GM12878 (cell line): ENCODE measurements around the gene PALD1. TPM values are rescaled to one million over a fixed set of nuclear protein-coding genes. Genes with fewer than 3 reads are reported as not detected.

Experiments
- ATAC-seq: fragments of 200-7000 bp; cut with Tn5 transposase; 3 replicates; pipeline ENCODE4 v1.9.1; 2020; ENCODE audit warnings: mild to moderate bottlenecking, moderate library complexity
- BruUV-seq: library from RNA; stranded (reverse); fragments of 400-500 nt; replicated peaks from 2 replicates; lab custom pipeline; 2021; lab: Mats Ljungman, UMichigan
- CTCF ChIA-PET: fragments of 300-600 bp; sonication (Branson Sonifier 250); formaldehyde crosslinking; extraction: SDS; loops from one replicate; lab custom pipeline; 2021; ENCODE audit warnings: inconsistent platforms; lab: Yijun Ruan, JAX
- POLR2A ChIA-PET: fragments of 350-600 bp; formaldehyde crosslinking; extraction: SDS; loops from one replicate; lab custom pipeline; 2021; ENCODE audit warnings: inconsistent platforms; lab: Charles Lee
- RAD21 ChIA-PET: fragments of 300-600 bp; sonication (Branson Sonifier 250); formaldehyde crosslinking; loops from one replicate; lab custom pipeline; 2023; ENCODE audit warnings: antibody characterized with exemption; ENCODE audit not compliant: unreplicated experiment; lab: Charles Lee
- SMC1A ChIA-PET: fragments of 300-600 bp; sonication (Branson Sonifier 250); formaldehyde crosslinking; loops from one replicate; lab custom pipeline; 2023; ENCODE audit not compliant: unreplicated experiment, uncharacterized antibody; lab: Charles Lee
- DNase-seq: peaks from one replicate; pipeline ENCODE4 v3.0.0-alpha.2; 2011; ENCODE audit warnings: low read depth, low spot score
- FAIRE-seq: peaks from 3 replicates; lab custom pipeline; 2011; peaks lifted over from hg19 to GRCh38; lab: Jason Lieb, UNC
- H2AFZ ChIP-seq: 2 replicates; pipeline ENCODE4 v1.6.0; 2011; ENCODE audit warnings: low read depth, low read length, control low read depth; ENCODE audit not compliant: control insufficient read depth
- H3K27ac ChIP-seq: 2 replicates; pipeline ENCODE4 v1.5.1; 2011; ENCODE audit warnings: control low read depth; ENCODE audit not compliant: control insufficient read depth, insufficient read depth
- H3K27me3 ChIP-seq, 2 experiments: replicated peaks in 1 of 2; 2 replicates each; pipeline versions ENCODE4 v1.6.0 to v1.6.1; 2011; ENCODE audit warnings: low read length in 1 of 2; ENCODE audit not compliant: control insufficient read depth in 2 of 2, insufficient read depth in 2 of 2
- H3K36me3 ChIP-seq, 2 experiments: 2 replicates each; pipeline ENCODE4 v1.5.1; 2011; ENCODE audit warnings: low read length in 1 of 2; ENCODE audit not compliant: control insufficient read depth in 2 of 2, insufficient read depth in 2 of 2
- H3K4me1 ChIP-seq: 2 replicates; pipeline ENCODE4 v1.6.1; 2011; ENCODE audit warnings: mild to moderate bottlenecking, low read length, moderate library complexity, mixed read lengths; ENCODE audit not compliant: control insufficient read depth, insufficient read depth
- H3K4me2 ChIP-seq: 2 replicates; pipeline ENCODE4 v1.6.0; 2011; ENCODE audit warnings: control low read depth; ENCODE audit not compliant: control insufficient read depth, insufficient read depth
- H3K4me3 ChIP-seq: fragments of 200-600 bp; sonication (generic); 2 replicates; pipeline ENCODE4 v1.5.1; 2016
- H3K79me2 ChIP-seq: 2 replicates; pipeline ENCODE4 v1.6.0; 2011; ENCODE audit warnings: low read length; ENCODE audit not compliant: control insufficient read depth, insufficient read depth
- H3K9ac ChIP-seq: 2 replicates; pipeline ENCODE4 v1.8.0; 2011; ENCODE audit warnings: low read length, control low read depth, mixed read lengths; ENCODE audit not compliant: control insufficient read depth, insufficient read depth
- H3K9me3 ChIP-seq: replicated peaks from 3 replicates; pipeline ENCODE4 v1.5.1; 2011; ENCODE audit warnings: mild to moderate bottlenecking, low read length; ENCODE audit not compliant: control insufficient read depth, insufficient read depth
- H4K20me1 ChIP-seq: 2 replicates; pipeline ENCODE4 v1.6.0; 2011; ENCODE audit not compliant: control insufficient read depth, insufficient read depth
- BHLHE40 ChIP-seq, 2 experiments: fragments of 450-650 bp in 1 of 2; IDR thresholded peaks; 2 replicates each; pipeline ENCODE4 v1.6.1; 2011 to 2017; ENCODE audit warnings: low read depth in 2 of 2, borderline replicate concordance in 1 of 2, improper control_type of control experiment in 1 of 2, low read length in 1 of 2, mild to moderate bottlenecking in 1 of 2
- IRF4 ChIP-seq: IDR thresholded peaks from 2 replicates; pipeline ENCODE4 v1.6.1; 2011; ENCODE audit warnings: low read depth, low read length
- RUNX3 ChIP-seq: IDR thresholded peaks from 2 replicates; pipeline ENCODE4 v1.6.1; 2012; ENCODE audit warnings: low read length, inconsistent platforms
- SP1 ChIP-seq: IDR thresholded peaks from one replicate; pipeline ENCODE4 v1.6.1; 2011; ENCODE audit warnings: low read depth, low read length
- USF2 ChIP-seq: IDR thresholded peaks from 2 replicates; pipeline ENCODE4 v1.6.1; 2011; ENCODE audit warnings: low read depth, low read length, improper control_type of control experiment, borderline replicate concordance
- WGBS: methylation state at CpG from one replicate; pipeline ENCODE4 v1.1.6; 2016; ENCODE audit warnings: low lambda C conversion rate; ENCODE audit not compliant: insufficient replicate concordance, insufficient coverage; ENCODE audit errors: missing lambda C conversion rate; 5-methylcytosine and 5-hydroxymethylcytosine counted together
- in situ Hi-C: fragments of 300-500 bp; cut with MboI; formaldehyde crosslinking; loops from 9 replicates; pipeline ENCODE4 v1.14.3; 2018; ENCODE audit warnings: mixed read lengths
- intact Hi-C: fragments of 100-400 bp; cut with micrococcal nuclease; formaldehyde crosslinking; loops from one replicate; pipeline ENCODE4 v1.14.2; 2022; ENCODE audit not compliant: unreplicated experiment
- polyA plus RNA-seq, 11 experiments: library from polyadenylated mRNA; depleted of rRNA in 4 of 11; unstranded in 6 of 11; stranded (reverse) in 5 of 11; fragments of >200 nt; fragmentation: Nextera tagmentation in 4 of 11; fragmentation: Illumina TruSeq in 1 of 11; extraction: Ambion mirVana in 4 of 11; extraction: Trizol in 1 of 11; gene quantifications; 1 replicate in 1 of 11; 2 replicates in 10 of 11; pipeline versions ENCODE4 v1.2.1 to v1.2.3, GENCODE V29; 2011 to 2016; ENCODE audit warnings: inconsistent platforms in 2 of 11, missing spikeins in 2 of 11, low read depth in 1 of 11
- total RNA-seq, 4 experiments: library from RNA; depleted of rRNA in 3 of 4; stranded (reverse); fragments of >200 nt in 3 of 4; fragmentation: Illumina TruSeq in 1 of 4; extraction: Trizol in 1 of 4; gene quantifications; 2 replicates each; pipeline versions ENCODE4 v1.2.1 to v1.2.3, GENCODE V29; 2013 to 2021

The PALD1 gene
- total and polyA plus RNA-seq, 10 of the 15 experiments (the other 5 are each of a cell fraction or from before 2014, with no cell fraction given): 0.43 to 20.9 (median 9.0) TPM

- H3K9me3 ChIP-seq: no peaks in the 10 kb centered on the region
- H3K4me1 ChIP-seq: peaks cover 51% of the 10 kb centered on the region
- no TSS peak for BruUV-seq
- ChIA-PET CTCF (interaction anchor here (0.8 to 1.6 kb wide), 2 partner anchors 13 to 19 kb away, joined by 3 read pairs; no protein-coding TSS in a partner anchor), SMC1A (interaction anchor here (0.6 to 2.7 kb wide), 3 partner anchors 13 to 20 kb away, joined by 3 to 7 read pairs (median 3); no protein-coding TSS in a partner anchor), POLR2A (interaction anchor here (0.6 to 4.5 kb wide), 4 partner anchors 8 to 69 kb away, joined by 3 to 38 read pairs (median 4); partner anchors contain the start of gene PALD1)
- H3K9ac ChIP-seq: no peak overlapping the region
- FAIRE-seq (no peak), ATAC-seq (no peak), DNase-seq (no peak)
- peaks cover 16% of the 10 kb centered on the region for H3K79me2 ChIP-seq
- intact Hi-C loops (no loop called here), in situ Hi-C loops (no loop called here)
- H3K4me3 ChIP-seq: no peak overlapping the region
- no peaks in the 10 kb centered on the region for H3K27me3 ChIP-seq
- no peaks in the 10 kb centered on the region for H4K20me1 ChIP-seq
- no peak overlapping the region for H3K27ac ChIP-seq
- 84% methylated on average over 13 of the region's 13 CpGs for WGBS
- H2AFZ ChIP-seq: no peak overlapping the region
- no peaks in the 10 kb centered on the region; a peak in 1 of 4 replicates for H3K36me3 ChIP-seq
- H3K4me2 ChIP-seq: no peak overlapping the region
- TF ChIP-seq BHLHE40 (IDR thresholded peaks at IDR 0.05; ENCODE audit: borderline replicate concordance in 1 of 2, low read depth in 2 of 2, low read length in 1 of 2): no peak
- no peak for TF ChIP-seq RUNX3
- TF ChIP-seq SP1: no peak
- no peak for TF ChIP-seq IRF4
- no peak for TF ChIP-seq USF2
- TF ChIP-seq, all 136 proteins: peak for 0
- RAD21 ChIA-PET: interaction anchor here (0.8 kb wide), 1 partner anchor 35 kb away, joined by 3 read pairs; no protein-coding TSS in a partner anchor
These were observed 18.0 kb downstream of the PALD1 start for GRCh38 chr10:70496341-70497119.
